ENCODE measurements around the gene CD247.

GRCh38 chr1:167510881-167511280, 7.4 kb downstream of the CD247 start:
- TF ChIP-seq CTCF (IDR thresholded peaks at IDR 0.05) (no peak), JUND (IDR thresholded peaks at IDR 0.05) (no peak), POLR2AphosphoS5 (IDR thresholded peaks at IDR 0.05; ENCODE audit: low read depth, low read length) (no peak), PBX3 (IDR thresholded peaks at IDR 0.05) (no peak), EZH2phosphoT487 (IDR thresholded peaks at IDR 0.05; ENCODE audit: borderline replicate concordance, low read depth) (no peak), USF2 (IDR thresholded peaks at IDR 0.05; ENCODE audit: borderline replicate concordance, low read depth, low read length) (no peak)

Measured in SK-N-SH (cell line).